GM12801 (cell line): Measurements from ENCODE around the gene FBXO9.

ENCODE experiments used
- CTCF ChIP-seq: IDR thresholded peaks from one replicate; pipeline ENCODE4 v1.5.1; 2011; ENCODE audit warnings: control low read depth; ENCODE audit not compliant: insufficient read length; ENCODE audit errors: extremely low read depth

FBXO9 gene

GRCh38 chr6:53065266-53066076 is at the start of gene FBXO9:
Gene FBXO9 (plus strand): TSS chr6:53065404. CDS start chr6:53065790, 386 bp downstream.
- no peak for TF ChIP-seq CTCF

- no peak for TF ChIP-seq CTCF
Measured at GRCh38 chr6:53015486-53015885, 49.7 kb upstream of the FBXO9 start.

GRCh38 chr6:53018446-53018845 is 46.8 kb upstream of the FBXO9 start:
- TF ChIP-seq CTCF, result no peak

GRCh38 chr6:53020005-53020744 is 45.0 kb upstream of the FBXO9 start:
- TF ChIP-seq CTCF, result no peak

GRCh38 chr6:53023323-53023722 is 41.9 kb upstream of the FBXO9 start:
- no peak for TF ChIP-seq CTCF

- no peak for TF ChIP-seq CTCF
Measured at GRCh38 chr6:53026526-53026925, 38.7 kb upstream of the FBXO9 start.

GRCh38 chr6:53027131-53027718 is 38.0 kb upstream of the FBXO9 start:
- no peak for TF ChIP-seq CTCF
